Fibroblast of lung (primary cell): ENCODE results near the gene FKBP1A. TPM values are rescaled to one million over a fixed set of nuclear protein-coding genes. Genes with fewer than 3 reads are reported as not detected.

Source experiments
- DNase-seq, 2 donors: peaks; one replicate each; pipeline versions ENCODE4 v3.0.0 to v3.0.0-alpha.2; 2010; ENCODE audit warnings: low read depth in 2 of 2
- H2AFZ ChIP-seq: 2 replicates; pipeline ENCODE4 v1.5.1; 2012; ENCODE audit warnings: low read length, control low read depth, inconsistent platforms
- H3K27ac ChIP-seq: 2 replicates; pipeline ENCODE4 v1.5.1; 2011; ENCODE audit warnings: low read length, control low read depth; ENCODE audit not compliant: insufficient read depth
- H3K27me3 ChIP-seq: 2 replicates; pipeline ENCODE4 v1.5.1; 2011; ENCODE audit warnings: mild to moderate bottlenecking, low read length; ENCODE audit not compliant: control insufficient read depth, insufficient read depth
- H3K36me3 ChIP-seq: 2 replicates; pipeline ENCODE4 v1.5.1; 2011; ENCODE audit warnings: low read length; ENCODE audit not compliant: control insufficient read depth, insufficient read depth
- H3K4me1 ChIP-seq: 2 replicates; pipeline ENCODE4 v1.5.1; 2011; ENCODE audit warnings: low read length; ENCODE audit not compliant: control insufficient read depth, insufficient read depth; ENCODE audit errors: extremely low read depth
- H3K4me2 ChIP-seq: 2 replicates; pipeline ENCODE4 v1.5.1; 2011; ENCODE audit warnings: low read length, control low read depth; ENCODE audit not compliant: insufficient read depth; ENCODE audit errors: extremely low read depth
- H3K4me3 ChIP-seq, 4 experiments: fragments of 200-600 bp in 1 of 4; sonication (generic) in 1 of 4; replicated peaks in 1 of 4; 2 replicates each; pipeline ENCODE4 v1.5.1; 2011 to 2016; ENCODE audit warnings: low read length in 4 of 4, low read depth in 3 of 4, mild to moderate bottlenecking in 3 of 4, control low read depth in 2 of 4, inconsistent platforms in 1 of 4, mixed read lengths in 1 of 4; ENCODE audit not compliant: insufficient read depth in 1 of 4; ENCODE audit errors: control extremely low read depth in 1 of 4
- H3K79me2 ChIP-seq: 2 replicates; pipeline ENCODE4 v1.5.1; 2012; ENCODE audit warnings: mild to moderate bottlenecking, low read length, inconsistent platforms; ENCODE audit not compliant: control insufficient read depth, insufficient read depth
- H3K9ac ChIP-seq: 2 replicates; pipeline ENCODE4 v1.5.1; 2011; ENCODE audit warnings: mild to moderate bottlenecking, low read length, control low read depth; ENCODE audit not compliant: insufficient read depth
- H3K9me3 ChIP-seq: 2 replicates; pipeline ENCODE4 v1.5.1; 2012; ENCODE audit warnings: low read depth, low read length; ENCODE audit not compliant: control insufficient read depth, insufficient read depth
- H4K20me1 ChIP-seq: 2 replicates; pipeline ENCODE4 v1.5.1; 2011; ENCODE audit warnings: low read length; ENCODE audit not compliant: control insufficient read depth, insufficient read depth; ENCODE audit errors: extremely low read depth
- EZH2 ChIP-seq: IDR thresholded peaks from 2 replicates; pipeline ENCODE4 v1.5.1; 2012; ENCODE audit warnings: low read length, control low read depth, mild to moderate bottlenecking; ENCODE audit errors: missing control alignments
- polyA plus RNA-seq, 2 donors: library from polyadenylated mRNA; depleted of rRNA in 1 of 2; stranded (reverse) in 1 of 2; unstranded in 1 of 2; fragments of >200 nt; gene quantifications; 2 replicates each; pipeline ENCODE4 v1.2.1, GENCODE V29; 2011 to 2012; ENCODE audit warnings: missing spikeins in 1 of 2
- total RNA-seq: library from RNA; depleted of rRNA; stranded (reverse); fragments of >200 nt; gene quantifications from 2 replicates; pipeline ENCODE4 v1.2.1, GENCODE V29; 2014
- TF ChIP-seq, protein P1 (sequence below), 2 donors: IDR thresholded peaks in 1 of 2; conservative IDR thresholded peaks in 1 of 2; 1 replicate in 1 of 2; 2 replicates in 1 of 2; pipeline ENCODE4 v1.5.1; 2011 to 2012; ENCODE audit warnings: low read length in 2 of 2, control low read depth in 1 of 2, inconsistent platforms in 1 of 2, low read depth in 1 of 2, mild to moderate bottlenecking in 1 of 2

The FKBP1A gene
- total and polyA plus RNA-seq, 2 donors (not counting 1 experiment from before 2014, with no cell fraction given) = 120 to 440 TPM

DNA sequence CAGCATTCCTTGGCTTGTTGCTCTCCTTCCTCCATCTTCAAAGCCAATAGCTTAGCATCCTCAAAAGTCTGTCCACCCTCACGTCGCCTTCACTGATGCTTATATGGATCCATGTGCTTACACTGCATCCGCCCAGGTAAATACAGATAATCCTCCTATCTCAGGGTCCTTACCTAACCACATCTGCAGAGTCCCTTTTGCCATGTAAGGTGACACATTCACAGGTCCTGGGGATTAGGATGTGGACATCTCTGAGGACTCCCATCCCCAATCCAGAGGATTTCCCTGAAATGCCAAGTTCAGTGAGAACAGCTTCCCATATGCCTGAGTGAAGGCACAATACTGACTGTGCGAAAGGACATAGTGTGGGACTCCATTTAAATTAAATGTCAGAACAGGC, 25.4 kb downstream of the FKBP1A start:
- H4K20me1 ChIP-seq = no peaks in the 10 kb centered on the region
- H3K4me3 ChIP-seq = no peak overlapping the region
- no peak for DNase-seq
- peaks cover 6% of the 10 kb centered on the region for H3K79me2 ChIP-seq
- no peak overlapping the region for H3K27ac ChIP-seq
- no peak overlapping the region for H3K9ac ChIP-seq
- no peaks in the 10 kb centered on the region for H3K9me3 ChIP-seq
- peaks cover 18% of the 10 kb centered on the region for H3K4me1 ChIP-seq
- H2AFZ ChIP-seq = no peak overlapping the region
- H3K27me3 ChIP-seq = no peaks in the 10 kb centered on the region
- H3K4me2 ChIP-seq = no peak overlapping the region
- TF ChIP-seq EZH2 = no peak
- TF ChIP-seq, protein P1, sequence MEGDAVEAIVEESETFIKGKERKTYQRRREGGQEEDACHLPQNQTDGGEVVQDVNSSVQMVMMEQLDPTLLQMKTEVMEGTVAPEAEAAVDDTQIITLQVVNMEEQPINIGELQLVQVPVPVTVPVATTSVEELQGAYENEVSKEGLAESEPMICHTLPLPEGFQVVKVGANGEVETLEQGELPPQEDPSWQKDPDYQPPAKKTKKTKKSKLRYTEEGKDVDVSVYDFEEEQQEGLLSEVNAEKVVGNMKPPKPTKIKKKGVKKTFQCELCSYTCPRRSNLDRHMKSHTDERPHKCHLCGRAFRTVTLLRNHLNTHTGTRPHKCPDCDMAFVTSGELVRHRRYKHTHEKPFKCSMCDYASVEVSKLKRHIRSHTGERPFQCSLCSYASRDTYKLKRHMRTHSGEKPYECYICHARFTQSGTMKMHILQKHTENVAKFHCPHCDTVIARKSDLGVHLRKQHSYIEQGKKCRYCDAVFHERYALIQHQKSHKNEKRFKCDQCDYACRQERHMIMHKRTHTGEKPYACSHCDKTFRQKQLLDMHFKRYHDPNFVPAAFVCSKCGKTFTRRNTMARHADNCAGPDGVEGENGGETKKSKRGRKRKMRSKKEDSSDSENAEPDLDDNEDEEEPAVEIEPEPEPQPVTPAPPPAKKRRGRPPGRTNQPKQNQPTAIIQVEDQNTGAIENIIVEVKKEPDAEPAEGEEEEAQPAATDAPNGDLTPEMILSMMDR (conservative IDR thresholded peaks at IDR 0.05 in 1 of 2, IDR thresholded peaks at IDR 0.05 in 1 of 2; ENCODE audit: low read depth in 1 of 2, low read length in 2 of 2) = no peak
- H3K36me3 ChIP-seq = no peaks in the 10 kb centered on the region

DNA sequence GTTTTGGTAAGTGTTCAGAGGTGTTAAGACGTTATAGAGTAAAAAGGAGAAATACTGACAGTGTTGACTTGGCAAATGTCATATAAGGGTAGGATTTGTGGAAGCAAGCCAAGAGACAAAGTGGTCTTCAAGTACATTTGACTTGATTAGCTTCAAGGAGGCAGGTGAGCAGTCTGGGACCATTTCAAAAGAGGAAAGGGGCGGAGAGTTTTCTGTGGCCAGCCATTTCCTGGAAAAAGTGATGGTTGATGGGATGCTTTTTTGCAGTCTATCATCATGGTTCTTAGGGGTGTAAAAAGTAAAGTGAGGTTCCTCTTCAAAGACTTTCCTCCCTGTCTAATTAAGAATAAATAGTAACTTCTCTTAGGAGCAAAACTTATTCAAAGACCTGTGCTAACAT, 28.7 kb downstream of the FKBP1A start:
- H3K79me2 ChIP-seq = no peaks in the 10 kb centered on the region
- peaks cover 7% of the 10 kb centered on the region for H3K4me1 ChIP-seq
- H3K4me3 ChIP-seq = no peak overlapping the region
- H3K36me3 ChIP-seq = peaks cover 5% of the 10 kb centered on the region
- H3K9me3 ChIP-seq = no peaks in the 10 kb centered on the region
- no peak overlapping the region for H3K27ac ChIP-seq
- H4K20me1 ChIP-seq = no peaks in the 10 kb centered on the region
- H2AFZ ChIP-seq = no peak overlapping the region
- H3K9ac ChIP-seq = no peak overlapping the region
- no peak for TF ChIP-seq EZH2
- TF ChIP-seq, protein P1 (conservative IDR thresholded peaks at IDR 0.05 in 1 of 2, IDR thresholded peaks at IDR 0.05 in 1 of 2; ENCODE audit: low read depth in 1 of 2, low read length in 2 of 2) = no peak
- no peaks in the 10 kb centered on the region for H3K27me3 ChIP-seq
- no peak overlapping the region for H3K4me2 ChIP-seq
- no peak for DNase-seq

- Histone ChIP-seq H2AFZ (no peak overlapping the region), H3K9me3 (no peaks in the 10 kb centered on the region), H3K9ac (no peak overlapping the region), H4K20me1 (no peaks in the 10 kb centered on the region), H3K36me3 (peaks cover 5% of the 10 kb centered on the region), H3K4me2 (no peak overlapping the region), H3K27ac (no peak overlapping the region), H3K4me3 (no peak overlapping the region), H3K4me1 (peaks cover 2% of the 10 kb centered on the region), H3K79me2 (no peaks in the 10 kb centered on the region), H3K27me3 (no peaks in the 10 kb centered on the region)
- no peak for TF ChIP-seq EZH2
- TF ChIP-seq, protein P1 (conservative IDR thresholded peaks at IDR 0.05 in 1 of 2, IDR thresholded peaks at IDR 0.05 in 1 of 2; ENCODE audit: low read depth in 1 of 2, low read length in 2 of 2) = no peak
- no peak for DNase-seq
Observed at GRCh38 chr20:1363522-1363921, 29.3 kb downstream of the FKBP1A start.
